GM12873 (cell line): Measurements from ENCODE around the gene GPR55.

ENCODE experiments used
- TF ChIP-seq, protein P1 (sequence below): IDR thresholded peaks from 2 replicates; pipeline ENCODE4 v1.5.1; 2012; ENCODE audit warnings: low read depth, mild to moderate bottlenecking, moderate library complexity, low read length, control low read depth; ENCODE audit not compliant: insufficient read depth; ENCODE audit errors: missing control alignments

Gene GPR55

DNA sequence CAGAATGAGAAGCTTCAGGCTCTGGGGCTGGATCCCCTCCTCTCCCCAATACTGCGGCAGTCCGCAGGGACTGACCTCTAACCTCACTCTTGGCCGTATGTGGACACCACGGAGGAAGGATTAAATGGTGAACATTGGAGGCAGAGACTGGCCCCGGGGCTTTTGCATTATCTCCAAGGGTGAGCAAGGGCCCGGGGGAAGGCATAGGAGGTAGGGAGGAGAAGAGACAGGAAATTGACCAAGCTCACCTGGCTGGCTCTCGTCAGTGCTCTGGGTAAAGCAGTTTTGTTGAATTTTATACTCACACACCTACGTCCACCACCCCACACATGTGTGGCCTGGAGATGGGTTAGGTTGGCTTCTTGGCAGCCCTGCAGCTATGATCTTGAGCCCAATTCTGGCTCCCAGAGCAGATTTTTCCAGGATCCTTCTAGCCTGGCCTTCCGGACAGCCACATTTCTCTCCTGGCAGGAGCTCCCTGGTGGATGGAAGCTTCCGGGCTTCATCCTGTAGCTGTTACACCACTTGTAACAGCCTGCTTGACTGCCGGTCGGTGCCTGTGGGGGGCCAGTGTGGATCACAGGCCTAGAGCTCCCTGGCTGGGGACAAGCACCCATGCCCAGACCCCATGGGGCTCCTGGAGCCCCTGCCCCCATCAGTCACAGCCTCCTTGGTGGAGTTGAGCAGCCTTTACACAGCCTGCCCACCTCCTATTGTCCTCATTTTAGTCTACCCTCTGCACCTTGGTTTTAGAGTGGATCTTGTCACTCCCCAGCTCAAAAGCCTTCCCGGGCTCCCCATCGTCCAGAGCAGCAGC, 52.7 kb downstream of the GPR55 start:
- TF ChIP-seq, protein P1, sequence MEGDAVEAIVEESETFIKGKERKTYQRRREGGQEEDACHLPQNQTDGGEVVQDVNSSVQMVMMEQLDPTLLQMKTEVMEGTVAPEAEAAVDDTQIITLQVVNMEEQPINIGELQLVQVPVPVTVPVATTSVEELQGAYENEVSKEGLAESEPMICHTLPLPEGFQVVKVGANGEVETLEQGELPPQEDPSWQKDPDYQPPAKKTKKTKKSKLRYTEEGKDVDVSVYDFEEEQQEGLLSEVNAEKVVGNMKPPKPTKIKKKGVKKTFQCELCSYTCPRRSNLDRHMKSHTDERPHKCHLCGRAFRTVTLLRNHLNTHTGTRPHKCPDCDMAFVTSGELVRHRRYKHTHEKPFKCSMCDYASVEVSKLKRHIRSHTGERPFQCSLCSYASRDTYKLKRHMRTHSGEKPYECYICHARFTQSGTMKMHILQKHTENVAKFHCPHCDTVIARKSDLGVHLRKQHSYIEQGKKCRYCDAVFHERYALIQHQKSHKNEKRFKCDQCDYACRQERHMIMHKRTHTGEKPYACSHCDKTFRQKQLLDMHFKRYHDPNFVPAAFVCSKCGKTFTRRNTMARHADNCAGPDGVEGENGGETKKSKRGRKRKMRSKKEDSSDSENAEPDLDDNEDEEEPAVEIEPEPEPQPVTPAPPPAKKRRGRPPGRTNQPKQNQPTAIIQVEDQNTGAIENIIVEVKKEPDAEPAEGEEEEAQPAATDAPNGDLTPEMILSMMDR: no peak

DNA sequence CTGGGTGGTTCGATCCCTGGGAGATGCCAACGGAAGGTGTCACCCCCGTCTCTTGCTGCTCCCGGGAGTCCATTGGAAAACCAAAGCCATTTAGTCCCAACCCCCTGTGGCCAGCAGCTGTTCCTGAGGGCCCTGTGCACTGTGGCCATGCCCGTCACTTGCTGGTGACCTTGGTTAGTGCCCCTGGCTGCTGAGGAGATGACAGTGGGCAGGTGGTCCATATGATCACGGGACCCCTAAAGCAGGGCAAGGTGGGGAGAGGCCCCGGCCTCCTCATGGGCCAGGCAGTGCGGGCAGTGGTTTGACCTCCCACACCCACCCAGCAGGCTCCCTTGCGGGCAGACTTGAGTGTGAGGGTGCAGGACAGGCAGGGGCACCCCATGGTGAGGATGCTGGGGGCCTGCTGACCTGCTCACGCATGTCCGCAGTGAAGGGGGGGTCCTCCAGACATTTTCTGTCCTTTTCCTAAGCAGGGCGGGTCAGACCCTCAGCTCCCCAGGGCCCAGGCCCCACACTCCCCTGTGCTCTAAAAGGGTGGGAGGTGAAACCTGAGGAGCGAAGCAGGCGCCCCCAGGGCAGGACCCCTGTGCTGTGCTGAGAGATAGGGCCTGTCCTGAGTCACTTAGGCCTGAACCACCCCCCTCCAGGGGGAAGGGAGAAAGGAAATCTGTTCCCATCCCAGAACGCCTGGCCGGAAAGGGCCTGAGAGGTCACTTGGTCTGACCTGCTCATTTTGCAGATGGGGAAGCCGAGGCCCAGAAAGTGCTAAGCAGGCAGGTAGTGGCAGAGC, 53.5 kb downstream of the GPR55 start:
- TF ChIP-seq, protein P1: no peak

- TF ChIP-seq, protein P1: no peak
Measured at GRCh38 chr2:230870544-230871360, 54.3 kb downstream of the GPR55 start.

- TF ChIP-seq, protein P1: no peak
Measured at GRCh38 chr2:230869914-230870543, 55.0 kb downstream of the GPR55 start.

DNA sequence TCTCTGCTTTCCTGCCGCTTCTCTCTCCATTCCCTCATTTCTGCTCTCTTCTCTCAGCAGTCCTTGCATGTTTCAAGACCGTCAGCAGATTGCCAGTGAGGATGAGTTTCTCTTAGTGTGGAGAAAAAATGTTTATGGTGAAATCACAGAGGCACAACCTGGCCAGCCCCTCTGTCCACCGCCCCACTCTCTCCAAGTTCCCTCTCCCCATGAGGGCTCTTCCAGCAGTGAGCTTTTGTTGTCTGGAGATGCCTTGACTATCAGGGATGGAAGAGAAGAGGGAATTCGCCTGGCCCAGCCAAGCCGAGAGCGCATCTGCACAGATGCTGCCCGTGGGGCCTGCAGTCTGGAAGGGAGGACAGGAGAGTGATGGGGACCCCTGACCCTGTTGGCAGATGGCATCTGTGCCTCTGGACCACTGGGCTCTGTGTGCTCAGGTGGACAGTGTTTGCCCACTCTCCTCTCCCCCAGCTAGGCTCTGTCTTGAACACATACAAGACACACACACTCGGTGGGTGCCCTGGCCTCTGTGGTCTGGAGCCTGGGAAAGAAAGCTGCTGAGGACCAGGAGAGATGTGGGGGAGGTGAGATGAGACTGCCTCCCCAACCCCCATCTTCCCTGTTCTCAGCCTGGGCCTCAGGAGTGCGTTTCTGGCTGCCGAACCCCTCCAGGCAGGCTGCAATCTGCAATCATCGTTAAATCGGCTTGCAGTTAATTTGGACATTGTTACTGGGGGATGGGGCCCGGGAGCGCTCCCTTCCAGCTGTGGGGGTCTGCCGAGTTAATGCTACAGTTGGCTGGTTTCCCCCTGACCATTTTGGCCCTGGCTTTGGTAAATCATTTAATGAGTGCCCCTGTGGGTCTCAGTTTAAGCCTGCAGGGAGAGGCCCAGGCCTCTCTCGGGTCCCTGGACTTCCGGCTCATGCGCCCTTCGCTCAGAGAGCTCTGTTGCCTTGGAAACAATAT, 55.8 kb downstream of the GPR55 start:
- TF ChIP-seq, protein P1: no peak

DNA sequence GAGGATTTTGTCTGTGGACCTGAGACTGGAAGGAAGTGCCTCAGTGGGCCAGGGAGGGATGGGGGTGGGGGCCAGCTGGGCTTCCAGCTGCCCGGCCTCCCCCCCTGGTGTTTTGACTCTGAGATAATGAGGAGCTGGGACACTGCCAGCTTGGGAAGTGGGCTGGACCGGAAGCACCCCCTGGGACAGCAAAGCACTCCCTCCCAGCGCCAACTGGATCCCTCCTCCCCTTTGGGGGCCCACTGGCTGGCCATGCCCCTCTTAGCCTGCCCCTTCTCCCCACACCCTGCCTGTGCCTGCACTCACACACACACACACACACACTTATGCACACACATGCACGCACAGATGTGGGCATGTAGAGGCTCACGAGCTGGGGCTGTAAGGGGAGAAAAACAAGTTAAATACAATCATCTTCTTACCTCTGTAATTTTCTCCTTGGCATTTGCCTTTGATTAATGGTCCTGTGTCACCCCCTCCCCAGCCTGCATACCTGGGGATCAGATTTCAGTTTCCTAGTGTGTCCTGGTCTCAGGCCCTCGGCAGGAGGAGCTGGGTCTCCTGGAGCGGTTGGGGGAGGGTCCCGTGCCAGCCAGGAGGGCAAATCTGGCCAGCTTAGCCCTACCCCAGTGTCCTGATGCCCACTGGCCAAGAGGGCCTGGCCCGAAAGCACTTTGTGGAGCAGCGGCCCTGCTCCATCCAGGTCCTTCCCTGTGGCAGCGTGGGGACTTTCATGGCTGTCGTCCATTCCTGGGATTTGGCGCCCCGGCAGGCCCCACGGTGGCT, 56.7 kb downstream of the GPR55 start:
- TF ChIP-seq, protein P1: no peak
